Measurements from ENCODE around the gene LRPAP1.

LRPAP1 gene

DNA sequence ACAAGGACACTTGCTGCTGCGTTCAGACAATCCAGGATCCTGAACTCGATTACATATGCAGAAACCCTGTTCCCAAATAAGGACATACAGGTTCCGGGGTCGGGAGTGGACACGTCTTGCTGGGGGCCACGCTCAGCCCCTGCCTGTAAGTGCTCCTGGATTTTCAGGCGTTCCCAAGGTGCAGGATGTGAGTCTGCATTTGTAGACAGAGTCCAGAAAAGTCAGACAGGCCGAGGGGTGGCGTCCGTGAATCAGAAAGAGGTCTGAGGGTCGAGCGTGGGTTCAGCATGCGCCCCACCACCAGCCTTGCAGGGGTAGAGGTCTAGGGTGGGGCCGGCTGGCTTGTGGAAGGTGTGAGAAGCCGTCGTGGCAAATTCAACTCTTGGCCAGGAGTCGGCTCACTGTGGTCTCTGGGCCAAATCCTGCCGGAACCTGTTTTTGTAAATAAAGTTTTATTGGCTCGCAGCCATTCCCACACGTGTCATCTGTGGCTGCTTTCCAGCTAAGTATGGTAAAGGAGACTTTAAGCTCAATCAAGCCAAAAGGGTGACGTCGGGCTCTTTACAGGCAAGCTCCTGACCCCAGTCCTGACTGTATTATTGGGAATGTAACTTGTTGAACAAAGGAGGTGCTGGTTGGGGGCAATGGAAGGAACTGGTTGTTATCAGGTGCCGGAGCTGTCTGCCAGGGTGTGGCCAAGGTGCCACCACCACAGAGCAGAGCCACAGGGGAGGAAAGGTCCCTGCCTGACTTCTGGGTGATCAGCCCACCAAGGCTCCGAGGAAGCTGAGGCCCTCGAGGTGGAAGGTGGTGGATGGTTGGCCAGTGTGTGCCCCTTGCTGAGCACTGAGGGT, 61.8 kb downstream of the LRPAP1 start:
- H3K4me3 ChIP-seq (ENCODE audit: low read depth, low read length), result no peak overlapping the region
- TF ChIP-seq, protein P1, sequence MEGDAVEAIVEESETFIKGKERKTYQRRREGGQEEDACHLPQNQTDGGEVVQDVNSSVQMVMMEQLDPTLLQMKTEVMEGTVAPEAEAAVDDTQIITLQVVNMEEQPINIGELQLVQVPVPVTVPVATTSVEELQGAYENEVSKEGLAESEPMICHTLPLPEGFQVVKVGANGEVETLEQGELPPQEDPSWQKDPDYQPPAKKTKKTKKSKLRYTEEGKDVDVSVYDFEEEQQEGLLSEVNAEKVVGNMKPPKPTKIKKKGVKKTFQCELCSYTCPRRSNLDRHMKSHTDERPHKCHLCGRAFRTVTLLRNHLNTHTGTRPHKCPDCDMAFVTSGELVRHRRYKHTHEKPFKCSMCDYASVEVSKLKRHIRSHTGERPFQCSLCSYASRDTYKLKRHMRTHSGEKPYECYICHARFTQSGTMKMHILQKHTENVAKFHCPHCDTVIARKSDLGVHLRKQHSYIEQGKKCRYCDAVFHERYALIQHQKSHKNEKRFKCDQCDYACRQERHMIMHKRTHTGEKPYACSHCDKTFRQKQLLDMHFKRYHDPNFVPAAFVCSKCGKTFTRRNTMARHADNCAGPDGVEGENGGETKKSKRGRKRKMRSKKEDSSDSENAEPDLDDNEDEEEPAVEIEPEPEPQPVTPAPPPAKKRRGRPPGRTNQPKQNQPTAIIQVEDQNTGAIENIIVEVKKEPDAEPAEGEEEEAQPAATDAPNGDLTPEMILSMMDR (IDR thresholded peaks at IDR 0.05; ENCODE audit: borderline replicate concordance, insufficient read depth, low read depth, low read length), result no peak

DNA sequence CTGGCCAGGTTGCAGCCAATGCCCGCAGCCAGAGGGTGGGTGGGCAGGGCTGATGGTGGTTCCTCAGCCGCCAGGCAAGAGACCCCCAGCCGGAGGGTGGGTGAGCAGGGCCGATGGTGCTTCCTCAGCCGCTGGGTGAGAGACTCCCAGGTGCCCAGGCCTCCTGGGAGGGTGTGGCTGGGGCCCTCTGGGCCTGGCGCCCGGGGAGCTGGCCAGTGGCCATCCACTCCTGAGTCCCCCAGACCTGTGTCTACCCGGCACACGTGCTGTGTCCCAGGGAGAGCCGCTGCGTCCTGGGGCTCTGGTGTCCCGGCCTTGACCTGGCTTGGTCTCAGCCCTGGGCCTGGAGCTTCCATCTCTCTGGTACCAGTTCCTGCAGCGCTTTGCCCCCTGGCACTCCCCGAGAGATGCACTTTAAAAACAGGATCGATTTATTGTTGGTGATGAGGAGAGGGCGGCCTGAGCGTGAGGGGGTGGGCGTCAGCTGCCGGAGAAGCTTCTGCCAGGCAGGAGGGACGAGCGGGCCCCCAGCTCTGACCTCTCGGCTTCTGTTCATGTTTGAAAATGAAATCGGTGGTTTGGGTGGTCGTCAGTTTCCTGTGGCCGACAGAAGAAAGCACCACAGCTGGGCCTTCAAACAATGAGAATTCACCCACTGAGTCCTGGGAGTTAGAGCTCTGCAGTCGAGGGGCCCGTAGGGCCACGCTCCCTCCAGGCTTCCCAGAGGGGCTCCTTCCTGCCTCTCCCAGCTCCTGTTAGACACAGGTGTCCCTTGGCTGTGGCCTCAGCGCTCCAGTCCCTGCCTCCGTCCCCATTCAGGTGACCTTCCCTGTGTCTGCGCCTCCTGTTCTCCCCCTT, 62.6 kb downstream of the LRPAP1 start:
- no peak overlapping the region for H3K4me3 ChIP-seq (ENCODE audit: low read depth, low read length)
- TF ChIP-seq, protein P1 (IDR thresholded peaks at IDR 0.05; ENCODE audit: borderline replicate concordance, insufficient read depth, low read depth, low read length), result no peak

DNA sequence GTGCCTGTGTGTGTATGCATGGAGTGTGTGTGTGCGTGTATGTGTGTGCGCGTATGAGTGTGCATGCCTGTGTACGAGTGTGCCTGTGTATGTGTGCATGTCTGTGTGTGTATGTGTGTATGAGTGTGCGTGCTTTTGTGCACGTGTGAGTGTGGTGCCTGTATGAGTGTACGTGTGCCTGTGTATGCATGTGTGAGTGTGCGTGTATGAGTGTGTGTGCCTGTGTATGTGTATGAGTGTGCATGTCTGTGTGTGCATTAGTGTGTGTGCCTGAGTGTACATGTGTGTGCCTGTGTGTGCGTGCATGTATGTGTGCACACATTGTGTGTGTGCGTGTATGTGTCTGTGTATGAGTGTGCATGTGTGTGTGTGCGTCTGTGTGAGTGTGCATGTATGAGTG, 63.4 kb downstream of the LRPAP1 start:
- TF ChIP-seq, protein P1 (IDR thresholded peaks at IDR 0.05; ENCODE audit: borderline replicate concordance, insufficient read depth, low read depth, low read length), result no peak
- no peak overlapping the region for H3K4me3 ChIP-seq (ENCODE audit: low read depth, low read length)

DNA sequence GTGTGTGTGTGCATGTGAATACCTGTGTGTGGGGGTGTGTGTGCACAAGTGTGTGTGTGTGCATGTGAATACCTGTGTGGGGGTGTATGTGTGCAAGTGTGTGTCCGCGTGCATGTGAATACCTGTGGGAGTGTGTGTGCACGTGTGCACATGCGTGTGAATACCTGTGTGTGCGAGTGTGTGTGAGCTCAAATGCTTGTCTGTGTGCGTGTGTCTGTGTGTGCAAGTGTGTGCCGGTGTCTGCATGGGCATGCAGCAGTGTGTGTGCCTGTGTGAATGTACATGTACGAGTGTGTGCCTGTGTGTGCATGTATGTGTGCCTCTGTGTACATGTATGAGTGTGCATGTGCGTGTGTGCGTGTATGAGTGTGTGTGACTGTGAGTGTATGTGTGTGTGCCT, 64.1 kb downstream of the LRPAP1 start:
- TF ChIP-seq, protein P1 (IDR thresholded peaks at IDR 0.05; ENCODE audit: borderline replicate concordance, insufficient read depth, low read depth, low read length), result no peak

DNA sequence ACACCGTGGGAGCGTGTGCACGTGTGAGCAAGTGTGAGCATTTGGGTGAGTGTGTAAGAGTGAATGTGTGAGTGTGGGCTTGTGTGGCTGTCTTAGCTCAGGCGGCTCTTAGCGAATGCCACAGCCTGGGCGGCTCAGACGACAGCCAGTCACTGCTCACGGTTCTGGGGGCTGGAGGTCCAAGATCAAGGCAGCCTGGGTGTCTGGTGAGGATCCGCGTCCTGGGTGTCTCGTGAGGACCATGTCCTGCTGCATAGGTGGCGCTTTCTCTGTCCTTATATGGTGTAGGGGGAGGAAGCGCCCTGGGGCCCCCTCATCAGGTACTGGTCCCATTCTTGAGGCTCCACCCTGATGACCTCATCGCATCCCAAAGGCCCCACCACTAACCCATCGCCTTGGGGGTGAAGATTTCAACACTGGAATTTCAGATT, 64.6 kb downstream of the LRPAP1 start:
- TF ChIP-seq, protein P1 (IDR thresholded peaks at IDR 0.05; ENCODE audit: borderline replicate concordance, insufficient read depth, low read depth, low read length), result no peak
- no peak overlapping the region for H3K4me3 ChIP-seq (ENCODE audit: low read depth, low read length)

More for the DNA sequence above, 64.1 kb downstream of the LRPAP1 start:
- H3K4me3 ChIP-seq (ENCODE audit: low read depth, low read length), result no peak overlapping the region

DNA sequence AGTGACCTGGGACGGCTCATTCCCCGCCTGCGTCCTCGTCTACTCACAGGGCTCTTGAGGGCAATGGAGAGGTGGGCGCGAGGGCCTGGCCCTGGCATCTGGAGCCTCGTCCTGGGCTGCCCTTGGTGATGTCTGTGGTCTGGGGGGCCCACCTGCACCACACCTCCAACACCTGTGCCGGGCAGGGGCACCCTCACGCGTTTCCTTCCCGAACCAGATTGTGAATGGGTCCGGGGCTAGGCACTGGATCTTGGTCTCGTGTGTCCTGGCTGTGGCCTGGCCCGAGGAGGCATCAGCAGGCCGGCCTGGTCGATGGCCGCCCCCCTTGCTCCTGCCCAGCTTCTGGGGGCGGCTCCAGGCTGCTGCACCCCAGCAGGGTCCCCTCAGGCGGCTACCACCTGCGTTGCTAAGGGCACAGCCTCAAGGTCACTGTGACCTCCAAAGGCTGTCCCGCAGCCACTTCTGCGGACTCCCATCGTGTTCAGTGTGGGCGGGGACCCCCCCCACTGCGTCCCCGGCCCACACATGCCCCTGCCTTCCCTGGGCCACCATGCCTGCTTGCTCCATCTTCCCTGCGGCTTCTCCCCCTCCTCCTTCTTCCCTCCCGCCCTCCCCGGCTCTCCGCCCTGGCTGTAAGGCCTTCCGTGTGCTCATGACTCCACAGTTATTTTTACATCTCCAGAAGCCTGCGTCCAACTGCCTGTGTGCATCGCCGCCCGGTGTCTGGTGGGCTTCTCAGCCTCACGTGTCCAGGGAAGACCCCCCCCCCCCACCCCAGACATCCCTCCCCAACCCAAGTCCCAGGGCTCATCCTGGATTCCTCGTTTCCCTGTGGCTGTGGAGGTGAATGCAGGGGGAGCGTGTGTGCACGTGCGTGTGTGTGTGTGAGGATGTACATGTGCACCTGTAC, 65.3 kb downstream of the LRPAP1 start:
- TF ChIP-seq, protein P1 (IDR thresholded peaks at IDR 0.05; ENCODE audit: borderline replicate concordance, insufficient read depth, low read depth, low read length), result no peak

More for the DNA sequence above, 65.3 kb downstream of the LRPAP1 start:
- no peak overlapping the region for H3K4me3 ChIP-seq (ENCODE audit: low read depth, low read length)
